ENCODE results near the gene PRKCA. TPM values are rescaled to one million over a fixed set of nuclear protein-coding genes. Genes with fewer than 3 reads are reported as not detected.

The PRKCA gene
- total and polyA plus RNA-seq, 2 experiments from 2014 or later = 6.4 to 35.4 TPM

DNA sequence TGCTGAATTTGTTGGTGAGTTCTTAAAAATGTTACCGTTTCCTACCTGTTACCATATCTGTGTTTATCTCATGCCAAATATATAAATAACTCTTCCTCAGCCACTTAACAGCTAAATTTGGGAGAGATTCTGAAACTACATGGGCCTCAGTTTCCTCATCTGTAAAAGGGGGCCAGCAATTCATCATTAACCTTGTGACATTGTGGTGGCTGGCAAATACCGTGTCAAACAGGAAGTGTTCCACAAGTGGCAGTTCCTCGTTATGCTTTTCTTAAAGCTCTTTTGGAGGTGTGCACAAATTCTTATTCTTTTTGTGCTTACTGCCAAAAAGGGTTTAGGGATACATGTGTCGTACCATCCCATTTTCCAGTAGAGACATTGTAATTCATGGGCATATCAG lies 312.1 kb downstream of the PRKCA start (continued):
- TF ChIP-seq, protein P1, sequence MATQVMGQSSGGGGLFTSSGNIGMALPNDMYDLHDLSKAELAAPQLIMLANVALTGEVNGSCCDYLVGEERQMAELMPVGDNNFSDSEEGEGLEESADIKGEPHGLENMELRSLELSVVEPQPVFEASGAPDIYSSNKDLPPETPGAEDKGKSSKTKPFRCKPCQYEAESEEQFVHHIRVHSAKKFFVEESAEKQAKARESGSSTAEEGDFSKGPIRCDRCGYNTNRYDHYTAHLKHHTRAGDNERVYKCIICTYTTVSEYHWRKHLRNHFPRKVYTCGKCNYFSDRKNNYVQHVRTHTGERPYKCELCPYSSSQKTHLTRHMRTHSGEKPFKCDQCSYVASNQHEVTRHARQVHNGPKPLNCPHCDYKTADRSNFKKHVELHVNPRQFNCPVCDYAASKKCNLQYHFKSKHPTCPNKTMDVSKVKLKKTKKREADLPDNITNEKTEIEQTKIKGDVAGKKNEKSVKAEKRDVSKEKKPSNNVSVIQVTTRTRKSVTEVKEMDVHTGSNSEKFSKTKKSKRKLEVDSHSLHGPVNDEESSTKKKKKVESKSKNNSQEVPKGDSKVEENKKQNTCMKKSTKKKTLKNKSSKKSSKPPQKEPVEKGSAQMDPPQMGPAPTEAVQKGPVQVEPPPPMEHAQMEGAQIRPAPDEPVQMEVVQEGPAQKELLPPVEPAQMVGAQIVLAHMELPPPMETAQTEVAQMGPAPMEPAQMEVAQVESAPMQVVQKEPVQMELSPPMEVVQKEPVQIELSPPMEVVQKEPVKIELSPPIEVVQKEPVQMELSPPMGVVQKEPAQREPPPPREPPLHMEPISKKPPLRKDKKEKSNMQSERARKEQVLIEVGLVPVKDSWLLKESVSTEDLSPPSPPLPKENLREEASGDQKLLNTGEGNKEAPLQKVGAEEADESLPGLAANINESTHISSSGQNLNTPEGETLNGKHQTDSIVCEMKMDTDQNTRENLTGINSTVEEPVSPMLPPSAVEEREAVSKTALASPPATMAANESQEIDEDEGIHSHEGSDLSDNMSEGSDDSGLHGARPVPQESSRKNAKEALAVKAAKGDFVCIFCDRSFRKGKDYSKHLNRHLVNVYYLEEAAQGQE (IDR thresholded peaks at IDR 0.05; ENCODE audit: unreplicated experiment) = no peak
- no peak for TF ChIP-seq CREB1 (CRISPR knock-in tag; IDR thresholded peaks at IDR 0.05; ENCODE audit: low read depth)

DNA sequence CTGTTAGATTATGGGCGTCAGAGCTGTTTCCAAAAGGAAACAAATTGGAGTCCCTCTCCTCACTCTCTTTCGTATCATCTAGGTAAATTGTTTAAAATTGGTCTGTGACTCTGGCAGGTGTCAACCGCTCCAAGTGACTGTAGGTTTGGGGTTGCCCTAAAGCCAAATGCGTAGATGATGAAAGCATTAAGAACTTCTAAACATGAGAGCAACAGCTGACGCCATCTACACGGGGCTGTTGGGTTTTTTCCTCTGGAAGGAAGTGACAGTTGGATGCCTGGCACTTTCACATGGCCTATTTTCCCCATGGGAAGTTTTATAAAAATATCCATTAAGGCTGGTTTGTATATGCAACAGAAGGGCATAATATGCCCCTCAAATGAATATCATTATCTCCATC lies 316.8 kb downstream of the PRKCA start:
- H3K4me1 Mint-ChIP-seq = no peaks in the 10 kb centered on the region
- H3K9me3 Mint-ChIP-seq = no peaks in the 10 kb centered on the region

More for the DNA sequence above, 316.8 kb downstream of the PRKCA start:
- ATAC-seq = no peak
- no peaks in the 10 kb centered on the region for H3K27me3 Mint-ChIP-seq (ENCODE audit: insufficient read depth, low read depth, poor library complexity)
- no peak overlapping the region for H3K4me3 ChIP-seq
- no peaks in the 10 kb centered on the region for H3K4me1 ChIP-seq (ENCODE audit: insufficient read depth)
- H3K36me3 Mint-ChIP-seq (ENCODE audit: low read depth) = no peaks in the 10 kb centered on the region
- H3K4me3 Mint-ChIP-seq = no peak overlapping the region
- no peaks in the 10 kb centered on the region for H3K36me3 ChIP-seq (ENCODE audit: insufficient read depth)
- H2AFZ ChIP-seq = no peak overlapping the region
- no peaks in the 10 kb centered on the region for H3K27me3 ChIP-seq (ENCODE audit: insufficient read depth)
- no peaks in the 10 kb centered on the region for H3F3A ChIP-seq (replicated peaks; ENCODE audit: low read depth)
- H3K79me2 ChIP-seq (replicated peaks; ENCODE audit: insufficient read depth) = no peaks in the 10 kb centered on the region
- TF ChIP-seq, protein P2, sequence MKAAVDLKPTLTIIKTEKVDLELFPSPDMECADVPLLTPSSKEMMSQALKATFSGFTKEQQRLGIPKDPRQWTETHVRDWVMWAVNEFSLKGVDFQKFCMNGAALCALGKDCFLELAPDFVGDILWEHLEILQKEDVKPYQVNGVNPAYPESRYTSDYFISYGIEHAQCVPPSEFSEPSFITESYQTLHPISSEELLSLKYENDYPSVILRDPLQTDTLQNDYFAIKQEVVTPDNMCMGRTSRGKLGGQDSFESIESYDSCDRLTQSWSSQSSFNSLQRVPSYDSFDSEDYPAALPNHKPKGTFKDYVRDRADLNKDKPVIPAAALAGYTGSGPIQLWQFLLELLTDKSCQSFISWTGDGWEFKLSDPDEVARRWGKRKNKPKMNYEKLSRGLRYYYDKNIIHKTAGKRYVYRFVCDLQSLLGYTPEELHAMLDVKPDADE (IDR thresholded peaks at IDR 0.05) = no peak
- TF ChIP-seq STAT1 (IDR thresholded peaks at IDR 0.05; ENCODE audit: unreplicated experiment) (no peak), CREB1 (CRISPR knock-in tag; IDR thresholded peaks at IDR 0.05; ENCODE audit: low read depth) (no peak), EZH2phosphoT487 (IDR thresholded peaks at IDR 0.05; ENCODE audit: unreplicated experiment) (no peak), ZNF331 (CRISPR knock-in tag; IDR thresholded peaks at IDR 0.05; ENCODE audit: low read depth) (no peak), NANOG (IDR thresholded peaks at IDR 0.05; ENCODE audit: borderline replicate concordance) (no peak)
- TF ChIP-seq, protein P3, sequence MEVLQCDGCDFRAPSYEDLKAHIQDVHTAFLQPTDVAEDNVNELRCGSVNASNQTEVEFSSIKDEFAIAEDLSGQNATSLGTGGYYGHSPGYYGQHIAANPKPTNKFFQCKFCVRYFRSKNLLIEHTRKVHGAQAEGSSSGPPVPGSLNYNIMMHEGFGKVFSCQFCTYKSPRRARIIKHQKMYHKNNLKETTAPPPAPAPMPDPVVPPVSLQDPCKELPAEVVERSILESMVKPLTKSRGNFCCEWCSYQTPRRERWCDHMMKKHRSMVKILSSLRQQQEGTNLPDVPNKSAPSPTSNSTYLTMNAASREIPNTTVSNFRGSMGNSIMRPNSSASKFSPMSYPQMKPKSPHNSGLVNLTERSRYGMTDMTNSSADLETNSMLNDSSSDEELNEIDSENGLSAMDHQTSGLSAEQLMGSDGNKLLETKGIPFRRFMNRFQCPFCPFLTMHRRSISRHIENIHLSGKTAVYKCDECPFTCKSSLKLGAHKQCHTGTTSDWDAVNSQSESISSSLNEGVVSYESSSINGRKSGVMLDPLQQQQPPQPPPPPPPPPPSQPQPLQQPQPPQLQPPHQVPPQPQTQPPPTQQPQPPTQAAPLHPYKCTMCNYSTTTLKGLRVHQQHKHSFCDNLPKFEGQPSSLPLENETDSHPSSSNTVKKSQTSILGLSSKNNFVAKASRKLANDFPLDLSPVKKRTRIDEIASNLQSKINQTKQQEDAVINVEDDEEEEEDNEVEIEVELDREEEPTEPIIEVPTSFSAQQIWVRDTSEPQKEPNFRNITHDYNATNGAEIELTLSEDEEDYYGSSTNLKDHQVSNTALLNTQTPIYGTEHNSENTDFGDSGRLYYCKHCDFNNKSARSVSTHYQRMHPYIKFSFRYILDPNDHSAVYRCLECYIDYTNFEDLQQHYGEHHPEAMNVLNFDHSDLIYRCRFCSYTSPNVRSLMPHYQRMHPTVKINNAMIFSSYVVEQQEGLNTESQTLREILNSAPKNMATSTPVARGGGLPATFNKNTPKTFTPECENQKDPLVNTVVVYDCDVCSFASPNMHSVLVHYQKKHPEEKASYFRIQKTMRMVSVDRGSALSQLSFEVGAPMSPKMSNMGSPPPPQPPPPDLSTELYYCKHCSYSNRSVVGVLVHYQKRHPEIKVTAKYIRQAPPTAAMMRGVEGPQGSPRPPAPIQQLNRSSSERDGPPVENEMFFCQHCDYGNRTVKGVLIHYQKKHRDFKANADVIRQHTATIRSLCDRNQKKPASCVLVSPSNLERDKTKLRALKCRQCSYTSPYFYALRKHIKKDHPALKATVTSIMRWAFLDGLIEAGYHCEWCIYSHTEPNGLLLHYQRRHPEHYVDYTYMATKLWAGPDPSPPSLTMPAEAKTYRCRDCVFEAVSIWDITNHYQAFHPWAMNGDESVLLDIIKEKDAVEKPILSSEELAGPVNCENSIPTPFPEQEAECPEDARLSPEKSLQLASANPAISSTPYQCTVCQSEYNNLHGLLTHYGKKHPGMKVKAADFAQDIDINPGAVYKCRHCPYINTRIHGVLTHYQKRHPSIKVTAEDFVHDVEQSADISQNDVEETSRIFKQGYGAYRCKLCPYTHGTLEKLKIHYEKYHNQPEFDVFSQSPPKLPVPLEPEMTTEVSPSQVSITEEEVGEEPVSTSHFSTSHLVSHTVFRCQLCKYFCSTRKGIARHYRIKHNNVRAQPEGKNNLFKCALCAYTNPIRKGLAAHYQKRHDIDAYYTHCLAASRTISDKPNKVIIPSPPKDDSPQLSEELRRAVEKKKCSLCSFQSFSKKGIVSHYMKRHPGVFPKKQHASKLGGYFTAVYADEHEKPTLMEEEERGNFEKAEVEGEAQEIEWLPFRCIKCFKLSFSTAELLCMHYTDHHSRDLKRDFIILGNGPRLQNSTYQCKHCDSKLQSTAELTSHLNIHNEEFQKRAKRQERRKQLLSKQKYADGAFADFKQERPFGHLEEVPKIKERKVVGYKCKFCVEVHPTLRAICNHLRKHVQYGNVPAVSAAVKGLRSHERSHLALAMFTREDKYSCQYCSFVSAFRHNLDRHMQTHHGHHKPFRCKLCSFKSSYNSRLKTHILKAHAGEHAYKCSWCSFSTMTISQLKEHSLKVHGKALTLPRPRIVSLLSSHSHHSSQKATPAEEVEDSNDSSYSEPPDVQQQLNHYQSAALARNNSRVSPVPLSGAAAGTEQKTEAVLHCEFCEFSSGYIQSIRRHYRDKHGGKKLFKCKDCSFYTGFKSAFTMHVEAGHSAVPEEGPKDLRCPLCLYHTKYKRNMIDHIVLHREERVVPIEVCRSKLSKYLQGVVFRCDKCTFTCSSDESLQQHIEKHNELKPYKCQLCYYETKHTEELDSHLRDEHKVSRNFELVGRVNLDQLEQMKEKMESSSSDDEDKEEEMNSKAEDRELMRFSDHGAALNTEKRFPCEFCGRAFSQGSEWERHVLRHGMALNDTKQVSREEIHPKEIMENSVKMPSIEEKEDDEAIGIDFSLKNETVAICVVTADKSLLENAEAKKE (CRISPR knock-in tag; IDR thresholded peaks at IDR 0.05) = no peak
- TF ChIP-seq, protein P1 (IDR thresholded peaks at IDR 0.05; ENCODE audit: unreplicated experiment) = no peak
- H3K27ac ChIP-seq (ENCODE audit: low read depth) = no peak overlapping the region
- no peak for DNase-seq (ENCODE audit: low spot score)
- no peak overlapping the region for H3K4me2 ChIP-seq
- H3K27ac Mint-ChIP-seq = no peak overlapping the region
- H4K20me1 ChIP-seq (replicated peaks; ENCODE audit: insufficient read depth) = no peaks in the 10 kb centered on the region
- peaks cover 14% of the 10 kb centered on the region; the same call in 1 of the 2 replicates for H3K9me2 ChIP-seq (ENCODE audit: insufficient read depth)
